Esophagus muscularis mucosa (tissue), 4 donors: ENCODE data around the gene CSNK2A3.

Source experiments
- EP300 ChIP-seq: sonication (generic); formaldehyde crosslinking; IDR thresholded peaks from one replicate; pipeline ENCODE4 v1.6.1; 2017; ENCODE audit warnings: antibody characterized with exemption
- POLR2A ChIP-seq: fragments of 450-650 bp; IDR thresholded peaks from one replicate; pipeline ENCODE4 v1.6.1; 2017; ENCODE audit warnings: antibody characterized with exemption, moderate library complexity, mild to moderate bottlenecking, low read depth
- POLR2AphosphoS5 ChIP-seq, 2 donors: sonication (generic); formaldehyde crosslinking; IDR thresholded peaks; one replicate each; pipeline ENCODE4 v1.6.1; 2017; ENCODE audit warnings: antibody characterized with exemption in 2 of 2
- TF ChIP-seq, protein P1 (sequence below), 3 experiments: fragments of 200-600 bp in 2 of 3; fragments of 450-650 bp in 1 of 3; sonication (generic) in 2 of 3; IDR thresholded peaks; one replicate each; pipeline ENCODE4 v1.5.1; 2017 to 2019; ENCODE audit warnings: antibody characterized with exemption in 3 of 3, mild to moderate bottlenecking in 2 of 3, moderate library complexity in 1 of 3

DNA sequence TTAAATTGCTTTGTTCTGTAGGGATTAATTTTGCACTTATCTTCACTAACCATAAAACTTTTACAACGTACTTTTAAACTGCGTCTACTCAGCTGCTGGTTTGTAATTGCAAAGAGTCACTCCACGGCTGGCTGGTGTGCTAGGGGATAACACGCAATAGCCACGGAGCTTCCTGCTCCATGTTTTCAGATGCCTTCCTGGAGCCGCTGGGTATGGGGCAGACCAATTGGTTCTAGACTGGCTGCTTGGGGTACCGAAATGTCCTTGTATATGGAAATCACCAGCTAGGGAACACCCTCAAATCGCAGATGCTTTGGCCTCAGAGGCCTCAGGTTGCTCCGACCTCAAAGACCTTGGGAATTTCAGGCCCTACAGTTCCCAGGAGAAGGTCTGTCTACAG, 3.8 kb upstream of the CSNK2A3 start:
- TF ChIP-seq POLR2A (no peak), EP300 (no peak), POLR2AphosphoS5 (IDR thresholded peaks at IDR 0.05) (no peak)
- TF ChIP-seq, protein P1, sequence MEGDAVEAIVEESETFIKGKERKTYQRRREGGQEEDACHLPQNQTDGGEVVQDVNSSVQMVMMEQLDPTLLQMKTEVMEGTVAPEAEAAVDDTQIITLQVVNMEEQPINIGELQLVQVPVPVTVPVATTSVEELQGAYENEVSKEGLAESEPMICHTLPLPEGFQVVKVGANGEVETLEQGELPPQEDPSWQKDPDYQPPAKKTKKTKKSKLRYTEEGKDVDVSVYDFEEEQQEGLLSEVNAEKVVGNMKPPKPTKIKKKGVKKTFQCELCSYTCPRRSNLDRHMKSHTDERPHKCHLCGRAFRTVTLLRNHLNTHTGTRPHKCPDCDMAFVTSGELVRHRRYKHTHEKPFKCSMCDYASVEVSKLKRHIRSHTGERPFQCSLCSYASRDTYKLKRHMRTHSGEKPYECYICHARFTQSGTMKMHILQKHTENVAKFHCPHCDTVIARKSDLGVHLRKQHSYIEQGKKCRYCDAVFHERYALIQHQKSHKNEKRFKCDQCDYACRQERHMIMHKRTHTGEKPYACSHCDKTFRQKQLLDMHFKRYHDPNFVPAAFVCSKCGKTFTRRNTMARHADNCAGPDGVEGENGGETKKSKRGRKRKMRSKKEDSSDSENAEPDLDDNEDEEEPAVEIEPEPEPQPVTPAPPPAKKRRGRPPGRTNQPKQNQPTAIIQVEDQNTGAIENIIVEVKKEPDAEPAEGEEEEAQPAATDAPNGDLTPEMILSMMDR (IDR thresholded peaks at IDR 0.05), result no peak
